ENCODE measurements around the gene CELF2. TPM values are rescaled to one million over a fixed set of nuclear protein-coding genes. Genes with fewer than 3 reads are reported as not detected.

The CELF2 gene
- total RNA-seq, 3 donors from 2014 or later (not counting 1 experiment from before 2014, with no cell fraction given), result 282 to 298 (median 295) TPM

DNA sequence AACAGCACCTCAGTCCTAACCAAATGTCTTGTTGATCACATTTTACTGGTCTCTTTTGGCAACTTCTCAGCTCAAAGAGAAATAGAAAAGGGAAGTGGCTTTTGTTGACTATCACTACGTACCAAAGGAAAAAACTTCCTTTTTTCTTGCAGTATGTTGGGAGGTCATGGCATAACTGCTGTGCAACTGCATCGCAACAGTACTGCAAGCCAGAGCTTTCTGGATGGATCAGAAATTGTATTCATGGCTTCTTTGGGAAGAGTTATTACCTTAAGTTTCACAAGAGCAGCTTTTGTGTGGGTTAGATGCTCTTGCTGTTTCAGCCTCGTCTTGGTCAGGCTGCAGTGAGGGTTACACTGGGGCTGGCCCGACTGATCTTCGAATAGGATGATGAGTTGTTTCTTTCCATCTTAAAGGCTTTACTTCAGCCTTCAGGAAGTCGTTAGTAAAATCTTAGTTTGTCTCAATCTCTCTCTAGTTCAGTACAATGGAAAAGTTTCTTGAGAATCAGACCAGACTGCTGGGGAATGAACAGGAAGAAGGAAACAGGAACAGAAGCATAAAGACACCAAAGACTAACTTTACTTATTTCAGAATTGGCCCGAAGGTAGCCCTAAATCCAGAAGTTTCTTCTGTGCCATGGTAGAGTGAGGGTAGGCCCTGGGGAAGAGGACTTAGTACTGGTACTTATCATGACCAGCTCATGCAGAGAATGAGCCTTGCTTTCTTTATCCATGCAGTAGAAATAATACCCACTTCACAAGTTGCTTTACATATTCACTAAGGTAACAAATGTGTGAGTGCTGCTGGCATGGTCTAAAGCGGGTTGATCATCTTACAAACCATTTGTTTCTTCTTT, 153.6 kb downstream of the CELF2 start:
- peaks cover 76% of the 10 kb centered on the region for H3K4me1 ChIP-seq (ENCODE audit: control insufficient read depth, insufficient read depth, low read length)
- H3K27me3 Mint-ChIP-seq (ENCODE audit: low read depth in 2 of 2), result no peaks in the 10 kb centered on the region
- 0% methylated on average over 7 of the region's 8 CpGs for WGBS (ENCODE audit: insufficient coverage)
- intact Hi-C loops (cut with micrococcal nuclease), result loop anchor here (1.0 to 2.0 kb wide), 2 partner anchors 9 to 74 kb away; no protein-coding TSS in a partner anchor
- DNase-seq (peak in 1 of 2 donors; percentile 45), ATAC-seq (peak; percentile 8 to 25 (median 19))
- no peaks in the 10 kb centered on the region for H3K9me3 ChIP-seq (ENCODE audit: control insufficient read depth, insufficient read depth, low read length)
- H3K4me3 ChIP-seq (ENCODE audit: low read length), result peak overlapping the region; percentile 93
- H3K4me1 Mint-ChIP-seq, result peaks cover 6 to 48% of the 10 kb centered on the region in 2 donors
- TF ChIP-seq, protein P1, sequence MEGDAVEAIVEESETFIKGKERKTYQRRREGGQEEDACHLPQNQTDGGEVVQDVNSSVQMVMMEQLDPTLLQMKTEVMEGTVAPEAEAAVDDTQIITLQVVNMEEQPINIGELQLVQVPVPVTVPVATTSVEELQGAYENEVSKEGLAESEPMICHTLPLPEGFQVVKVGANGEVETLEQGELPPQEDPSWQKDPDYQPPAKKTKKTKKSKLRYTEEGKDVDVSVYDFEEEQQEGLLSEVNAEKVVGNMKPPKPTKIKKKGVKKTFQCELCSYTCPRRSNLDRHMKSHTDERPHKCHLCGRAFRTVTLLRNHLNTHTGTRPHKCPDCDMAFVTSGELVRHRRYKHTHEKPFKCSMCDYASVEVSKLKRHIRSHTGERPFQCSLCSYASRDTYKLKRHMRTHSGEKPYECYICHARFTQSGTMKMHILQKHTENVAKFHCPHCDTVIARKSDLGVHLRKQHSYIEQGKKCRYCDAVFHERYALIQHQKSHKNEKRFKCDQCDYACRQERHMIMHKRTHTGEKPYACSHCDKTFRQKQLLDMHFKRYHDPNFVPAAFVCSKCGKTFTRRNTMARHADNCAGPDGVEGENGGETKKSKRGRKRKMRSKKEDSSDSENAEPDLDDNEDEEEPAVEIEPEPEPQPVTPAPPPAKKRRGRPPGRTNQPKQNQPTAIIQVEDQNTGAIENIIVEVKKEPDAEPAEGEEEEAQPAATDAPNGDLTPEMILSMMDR (IDR thresholded peaks at IDR 0.05), result no peak
- H3K36me3 Mint-ChIP-seq, result peaks cover 17% of the 10 kb centered on the region
- H3K9me3 Mint-ChIP-seq, result no peaks in the 10 kb centered on the region
- H3K27ac Mint-ChIP-seq, result no peak overlapping the region
- H3K36me3 ChIP-seq (ENCODE audit: control insufficient read depth, insufficient read depth, low read length), result peaks cover 52% of the 10 kb centered on the region
- H3K27me3 ChIP-seq (ENCODE audit: control insufficient read depth, insufficient read depth, low read length), result no peaks in the 10 kb centered on the region
- H3K27ac ChIP-seq (ENCODE audit: low read length), result peak overlapping the region; percentile 86
- H3K4me3 Mint-ChIP-seq, result no peak overlapping the region

DNA sequence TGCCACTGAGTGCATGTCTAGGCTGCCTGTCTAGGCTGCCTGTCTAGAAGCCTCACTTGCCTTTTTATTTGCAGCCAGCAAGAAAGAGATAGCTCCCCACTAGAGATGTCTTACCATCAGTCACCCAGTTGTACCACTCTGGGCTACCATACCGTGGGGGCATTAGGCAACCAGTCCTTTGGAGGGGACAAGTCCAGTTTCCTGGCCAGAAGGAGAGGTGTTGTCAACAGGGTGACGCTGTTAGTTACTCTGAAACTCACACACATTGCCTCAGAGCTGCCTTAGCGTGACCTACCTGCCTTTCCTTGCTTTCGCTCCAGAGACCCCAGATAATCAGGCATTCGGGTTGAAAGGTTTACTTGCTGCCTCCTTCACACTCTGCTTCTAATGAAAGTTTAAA, 155.4 kb downstream of the CELF2 start:
- peaks cover 60% of the 10 kb centered on the region for H3K36me3 ChIP-seq (ENCODE audit: control insufficient read depth, insufficient read depth, low read length)
- peak overlapping the region; percentile 17 for H3K4me3 ChIP-seq (ENCODE audit: low read length)
- DNase-seq, result peak in 1 of 2 donors; percentile 52
- no peak overlapping the region for H3K4me3 Mint-ChIP-seq
- H3K27me3 Mint-ChIP-seq (ENCODE audit: low read depth in 2 of 2), result no peaks in the 10 kb centered on the region
- H3K4me1 ChIP-seq (ENCODE audit: control insufficient read depth, insufficient read depth, low read length), result peaks cover 86% of the 10 kb centered on the region
- no peak overlapping the region for H3K27ac Mint-ChIP-seq
- no peaks in the 10 kb centered on the region for H3K9me3 Mint-ChIP-seq
- peak overlapping the region; percentile 86 for H3K27ac ChIP-seq (ENCODE audit: low read length)
- H3K27me3 ChIP-seq (ENCODE audit: control insufficient read depth, insufficient read depth, low read length), result no peaks in the 10 kb centered on the region
- no peaks in the 10 kb centered on the region for H3K9me3 ChIP-seq (ENCODE audit: control insufficient read depth, insufficient read depth, low read length)
- peaks cover 13% of the 10 kb centered on the region for H3K36me3 Mint-ChIP-seq
- ATAC-seq, result peak; percentile 11 to 24 (median 19)
- intact Hi-C loops (cut with micrococcal nuclease), result no loop called here
- WGBS (ENCODE audit: insufficient coverage), result 22% methylated on average over 4 of the region's 5 CpGs
- H3K4me1 Mint-ChIP-seq, result peaks cover 0 to 59% of the 10 kb centered on the region in 2 donors
- TF ChIP-seq, protein P1 (IDR thresholded peaks at IDR 0.05), result no peak

DNA sequence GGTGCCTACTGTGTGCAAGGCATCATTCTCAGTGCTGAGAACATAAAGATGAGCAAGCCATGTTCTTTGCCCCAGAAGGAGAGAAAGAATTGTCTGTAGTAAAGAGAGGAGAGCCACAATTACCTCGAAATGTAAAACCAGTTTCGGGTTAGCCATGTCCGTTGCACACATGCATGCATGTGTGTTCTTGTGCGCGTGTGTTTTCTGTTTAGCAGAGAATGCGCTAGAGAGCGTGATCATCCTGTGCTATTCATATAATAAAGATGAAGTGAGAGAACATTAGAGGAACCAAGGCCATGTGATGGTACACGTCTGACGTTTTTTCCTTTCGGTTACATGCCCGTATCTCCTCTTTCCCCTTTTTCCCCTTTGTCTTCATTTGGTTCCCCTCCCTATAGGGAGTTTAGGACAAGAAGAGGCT, 158.2 kb downstream of the CELF2 start:
- peaks cover 92% of the 10 kb centered on the region for H3K4me1 ChIP-seq (ENCODE audit: control insufficient read depth, insufficient read depth, low read length)
- TF ChIP-seq, protein P1 (IDR thresholded peaks at IDR 0.05), result no peak
- Mint-ChIP-seq H3K4me1 (peaks cover 1 to 87% of the 10 kb centered on the region in 2 donors), H3K4me3 (no peak overlapping the region), H3K27me3 (ENCODE audit: low read depth in 2 of 2) (no peaks in the 10 kb centered on the region), H3K27ac (no peak overlapping the region), H3K9me3 (no peaks in the 10 kb centered on the region), H3K36me3 (peaks cover 13% of the 10 kb centered on the region)
- no peaks in the 10 kb centered on the region for H3K9me3 ChIP-seq (ENCODE audit: control insufficient read depth, insufficient read depth, low read length)
- ATAC-seq, result peak; percentile 10 to 25 (median 13)
- no peaks in the 10 kb centered on the region for H3K27me3 ChIP-seq (ENCODE audit: control insufficient read depth, insufficient read depth, low read length)
- DNase-seq, result peak in 1 of 2 donors; percentile 65
- peaks cover 72% of the 10 kb centered on the region for H3K36me3 ChIP-seq (ENCODE audit: control insufficient read depth, insufficient read depth, low read length)
- H3K27ac ChIP-seq (ENCODE audit: low read length), result peak overlapping the region; percentile 86
- intact Hi-C loops (cut with micrococcal nuclease), result loop anchor here (5.0 kb wide), 1 partner anchor 51 kb away; no protein-coding TSS in a partner anchor
- peak overlapping the region; percentile 12 for H3K4me3 ChIP-seq (ENCODE audit: low read length)
- WGBS (ENCODE audit: insufficient coverage), result 14% methylated on average over 7 of the region's 11 CpGs
